HL-60 (cell line): ENCODE results near the gene PDE5A.

Experiments
- DNase-seq, 2 experiments: peaks; one replicate each; pipeline ENCODE4 v3.0.0-alpha.2; 2010 to 2020; ENCODE audit warnings: low read depth in 1 of 2, low spot score in 1 of 2
- H3K27ac ChIP-seq: fragments of 250-450 bp; sonication (Bioruptor Pico); replicated peaks from 2 replicates; pipeline ENCODE4 v1.5.1; 2020; ENCODE audit warnings: mild to moderate bottlenecking, moderate library complexity
- H3K27me3 ChIP-seq: fragments of 250-450 bp; sonication (Bioruptor Pico); 2 replicates; pipeline ENCODE4 v1.5.1; 2021; ENCODE audit warnings: mild to moderate bottlenecking, moderate library complexity; ENCODE audit not compliant: insufficient read depth, poor library complexity, severe bottlenecking
- H3K4me3 ChIP-seq: replicated peaks from 2 replicates; pipeline ENCODE4 v1.5.1; 2011; ENCODE audit warnings: mild to moderate bottlenecking, control low read depth, low read length; ENCODE audit not compliant: insufficient read depth
- CTCF ChIP-seq: IDR thresholded peaks from one replicate; pipeline ENCODE4 v1.5.1; 2011; ENCODE audit warnings: low read length, control low read depth, inconsistent platforms; ENCODE audit not compliant: insufficient read depth
- GABPA ChIP-seq: IDR thresholded peaks from 2 replicates; pipeline ENCODE4 v1.6.1; 2012; ENCODE audit warnings: low read depth
- POLR2AphosphoS5 ChIP-seq: IDR thresholded peaks from 2 replicates; pipeline ENCODE4 v1.6.1; 2012; ENCODE audit warnings: low read depth
- SPI1 ChIP-seq: IDR thresholded peaks from 2 replicates; pipeline ENCODE4 v1.6.1; 2012; ENCODE audit warnings: low read depth, mild to moderate bottlenecking, borderline replicate concordance
- TF ChIP-seq, protein P1 (sequence below): IDR thresholded peaks from 2 replicates; pipeline ENCODE4 v1.6.1; 2012; ENCODE audit warnings: low read depth; ENCODE audit not compliant: insufficient replicate concordance

PDE5A gene

DNA sequence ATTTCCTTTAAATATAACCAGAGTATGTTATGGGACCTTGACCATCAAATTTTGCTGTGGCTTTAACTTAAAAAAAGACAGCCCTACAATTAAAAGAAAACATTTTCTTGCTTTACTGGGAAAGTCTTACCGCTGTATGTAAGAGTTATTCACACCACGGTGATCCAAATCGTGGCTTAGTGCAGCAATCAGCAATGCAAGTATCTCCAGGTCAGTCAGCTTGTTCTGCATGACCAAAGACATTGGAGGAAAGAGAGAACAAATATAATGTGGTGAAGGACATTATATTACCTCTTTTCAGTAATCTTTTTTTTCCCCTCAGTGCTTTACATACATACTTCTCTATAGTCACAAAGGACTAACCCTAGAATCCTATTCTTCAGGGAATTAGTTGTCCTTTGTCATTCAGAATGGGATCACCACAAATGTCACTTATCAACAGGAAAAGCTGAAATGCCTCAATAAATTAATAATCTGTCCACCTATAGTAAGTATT is 109.6 kb downstream of the PDE5A start:
- no peak overlapping the region for H3K4me3 ChIP-seq
- H3K27ac ChIP-seq = no peak overlapping the region
- no peaks in the 10 kb centered on the region for H3K27me3 ChIP-seq
- no peak for DNase-seq
- TF ChIP-seq POLR2AphosphoS5 (no peak), GABPA (no peak), SPI1 (no peak), CTCF (no peak)
- TF ChIP-seq, protein P1, sequence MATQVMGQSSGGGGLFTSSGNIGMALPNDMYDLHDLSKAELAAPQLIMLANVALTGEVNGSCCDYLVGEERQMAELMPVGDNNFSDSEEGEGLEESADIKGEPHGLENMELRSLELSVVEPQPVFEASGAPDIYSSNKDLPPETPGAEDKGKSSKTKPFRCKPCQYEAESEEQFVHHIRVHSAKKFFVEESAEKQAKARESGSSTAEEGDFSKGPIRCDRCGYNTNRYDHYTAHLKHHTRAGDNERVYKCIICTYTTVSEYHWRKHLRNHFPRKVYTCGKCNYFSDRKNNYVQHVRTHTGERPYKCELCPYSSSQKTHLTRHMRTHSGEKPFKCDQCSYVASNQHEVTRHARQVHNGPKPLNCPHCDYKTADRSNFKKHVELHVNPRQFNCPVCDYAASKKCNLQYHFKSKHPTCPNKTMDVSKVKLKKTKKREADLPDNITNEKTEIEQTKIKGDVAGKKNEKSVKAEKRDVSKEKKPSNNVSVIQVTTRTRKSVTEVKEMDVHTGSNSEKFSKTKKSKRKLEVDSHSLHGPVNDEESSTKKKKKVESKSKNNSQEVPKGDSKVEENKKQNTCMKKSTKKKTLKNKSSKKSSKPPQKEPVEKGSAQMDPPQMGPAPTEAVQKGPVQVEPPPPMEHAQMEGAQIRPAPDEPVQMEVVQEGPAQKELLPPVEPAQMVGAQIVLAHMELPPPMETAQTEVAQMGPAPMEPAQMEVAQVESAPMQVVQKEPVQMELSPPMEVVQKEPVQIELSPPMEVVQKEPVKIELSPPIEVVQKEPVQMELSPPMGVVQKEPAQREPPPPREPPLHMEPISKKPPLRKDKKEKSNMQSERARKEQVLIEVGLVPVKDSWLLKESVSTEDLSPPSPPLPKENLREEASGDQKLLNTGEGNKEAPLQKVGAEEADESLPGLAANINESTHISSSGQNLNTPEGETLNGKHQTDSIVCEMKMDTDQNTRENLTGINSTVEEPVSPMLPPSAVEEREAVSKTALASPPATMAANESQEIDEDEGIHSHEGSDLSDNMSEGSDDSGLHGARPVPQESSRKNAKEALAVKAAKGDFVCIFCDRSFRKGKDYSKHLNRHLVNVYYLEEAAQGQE = no peak

GRCh38 chr4:119518230-119518892 is 110.2 kb downstream of the PDE5A start:
- TF ChIP-seq SPI1 (no peak), POLR2AphosphoS5 (no peak), CTCF (no peak), GABPA (no peak)
- TF ChIP-seq, protein P1 = no peak
- DNase-seq = no peak
- H3K4me3 ChIP-seq = no peak overlapping the region
- H3K27me3 ChIP-seq = no peaks in the 10 kb centered on the region
- H3K27ac ChIP-seq = no peak overlapping the region

- TF ChIP-seq GABPA (no peak), CTCF (no peak), SPI1 (no peak), POLR2AphosphoS5 (no peak)
- TF ChIP-seq, protein P1 = no peak
- Histone ChIP-seq H3K4me3 (no peak overlapping the region), H3K27ac (no peak overlapping the region), H3K27me3 (no peaks in the 10 kb centered on the region)
- no peak for DNase-seq
These were observed 111.0 kb downstream of the PDE5A start for GRCh38 chr4:119517361-119518229.
